ENCODE data around the gene RALB.
A peak's percentile ranks its signal among the peaks of the same experiment; 100 is the strongest.
"Not testable (repeated sequence)": the region's sequence is repeated elsewhere in the genome, so short reads cannot be mapped to it uniquely, and the experiment has no call there.

The RALB gene

GRCh38 chr2:120318626-120319025, 66.0 kb downstream of the RALB start:
- no peak for DNase-seq

GRCh38 chr2:120319123-120319522, 66.5 kb downstream of the RALB start:
- DNase-seq, result no peak

GRCh38 chr2:120319686-120320317, 67.2 kb downstream of the RALB start:
- DNase-seq, result no peak

- DNase-seq, result no peak
Observed at GRCh38 chr2:120320318-120320851, 67.7 kb downstream of the RALB start.

- not testable (repeated sequence) for DNase-seq
Observed at GRCh38 chr2:120320887-120321556, 68.4 kb downstream of the RALB start.

GRCh38 chr2:120321721-120322284, 69.2 kb downstream of the RALB start:
- no peak for DNase-seq

- no peak for DNase-seq
Observed at GRCh38 chr2:120322329-120322728, 69.7 kb downstream of the RALB start.

GRCh38 chr2:120323214-120323613, 70.6 kb downstream of the RALB start:
- no peak for DNase-seq

GRCh38 chr2:120323807-120324399, 71.3 kb downstream of the RALB start:
- no peak for DNase-seq

GRCh38 chr2:120324933-120325332, 72.3 kb downstream of the RALB start:
- DNase-seq, result no peak

GRCh38 chr2:120326066-120326465, 73.4 kb downstream of the RALB start:
- DNase-seq, result no peak

- DNase-seq, result peak; percentile 74
Observed at GRCh38 chr2:120330946-120331822, 78.5 kb downstream of the RALB start.

GRCh38 chr2:120331903-120332302, 79.3 kb downstream of the RALB start:
- no peak for DNase-seq

GRCh38 chr2:120332384-120332783, 79.7 kb downstream of the RALB start:
- no peak for DNase-seq

- no peak for DNase-seq
Observed at GRCh38 chr2:120334068-120334467, 81.4 kb downstream of the RALB start.

GRCh38 chr2:120336749-120337148, 84.1 kb downstream of the RALB start:
- DNase-seq, result no peak

GRCh38 chr2:120338015-120338414, 85.4 kb downstream of the RALB start:
- DNase-seq, result no peak

GRCh38 chr2:120341977-120342376, 89.3 kb downstream of the RALB start:
- no peak for DNase-seq

- no peak for DNase-seq
Observed at GRCh38 chr2:120342446-120342845, 89.8 kb downstream of the RALB start.

GRCh38 chr2:120343100-120343432, 90.4 kb downstream of the RALB start:
- DNase-seq, result no peak

GRCh38 chr2:120343433-120344105, 90.9 kb downstream of the RALB start:
- no peak for DNase-seq
